WTC11 (cell line): Measurements from ENCODE around the gene LDB2. TPM values are rescaled to one million over a fixed set of nuclear protein-coding genes. Genes with fewer than 3 reads are reported as not detected.

ENCODE experiments used
- ATAC-seq: fragments of 200-7000 bp; cut with Tn5 transposase; 2 replicates; pipeline ENCODE4 v1.10.0; 2021; ENCODE audit warnings: mild to moderate bottlenecking, moderate library complexity
- CTCF ChIA-PET: fragments of 300-600 bp; sonication (Branson Sonifier 250); formaldehyde crosslinking; loops from one replicate; lab custom pipeline; 2021; ENCODE audit warnings: antibody characterized with exemption; lab: Charles Lee
- POLR2A ChIA-PET: fragments of 350-600 bp; sonication (Branson Sonifier 250); formaldehyde crosslinking; loops from one replicate; lab custom pipeline; 2021; ENCODE audit warnings: antibody characterized with exemption; lab: Charles Lee
- DNase-seq: peaks from one replicate; pipeline ENCODE4 v3.0.0; 2021; ENCODE audit warnings: low spot score
- H3K27ac Mint-ChIP-seq: 2 replicates; pipeline ENCODE4 v1.8.0; 2021; ENCODE audit warnings: mixed read lengths
- H3K27me3 Mint-ChIP-seq: 2 replicates; pipeline ENCODE4 v1.8.0; 2021; ENCODE audit warnings: low read depth, mild to moderate bottlenecking, moderate library complexity, mixed read lengths
- H3K36me3 Mint-ChIP-seq: 2 replicates; pipeline ENCODE4 v1.8.0; 2021; ENCODE audit warnings: mixed read lengths
- H3K4me1 Mint-ChIP-seq: 2 replicates; pipeline ENCODE4 v1.8.0; 2022; ENCODE audit warnings: mixed read lengths
- H3K4me3 Mint-ChIP-seq: 2 replicates; pipeline ENCODE4 v1.8.0; 2021; ENCODE audit warnings: mild to moderate bottlenecking, moderate library complexity, mixed read lengths
- H3K9me3 Mint-ChIP-seq: 2 replicates; pipeline ENCODE4 v1.8.0; 2021; ENCODE audit warnings: mixed read lengths
- FOXK1 ChIP-seq: sonication (generic); formaldehyde crosslinking; IDR thresholded peaks from 2 replicates; pipeline ENCODE4 v1.8.0; 2022; ENCODE audit warnings: mild to moderate bottlenecking, moderate library complexity, missing genetic modification reagents
- FOXP1 ChIP-seq: sonication (generic); formaldehyde crosslinking; IDR thresholded peaks from 2 replicates; pipeline ENCODE4 v1.8.0; 2022; ENCODE audit warnings: missing genetic modification reagents, mild to moderate bottlenecking, moderate library complexity, borderline replicate concordance
- IRF2 ChIP-seq: sonication (generic); formaldehyde crosslinking; IDR thresholded peaks from 2 replicates; pipeline ENCODE4 v1.8.0; 2022; ENCODE audit warnings: low read depth, missing genetic modification reagents, borderline replicate concordance
- JAZF1 ChIP-seq: fragments of 250-450 bp; sonication (Bioruptor Pico); IDR thresholded peaks from 2 replicates; pipeline ENCODE4 v1.9.0; 2021; ENCODE audit warnings: moderate library complexity, mild to moderate bottlenecking, inconsistent platforms
- JUN ChIP-seq: sonication (generic); formaldehyde crosslinking; IDR thresholded peaks from 2 replicates; pipeline ENCODE4 v1.8.0; 2023; ENCODE audit warnings: mild to moderate bottlenecking, missing genetic modification reagents
- MXD4 ChIP-seq: fragments of 250-450 bp; sonication (Bioruptor Pico); IDR thresholded peaks from 2 replicates; pipeline ENCODE4 v1.8.0; 2021; ENCODE audit warnings: mild to moderate bottlenecking, moderate library complexity, borderline replicate concordance
- NFATC4 ChIP-seq: fragments of 250-450 bp; sonication (Bioruptor Pico); IDR thresholded peaks from 2 replicates; pipeline ENCODE4 v1.9.0; 2021; ENCODE audit warnings: mild to moderate bottlenecking
- NFYB ChIP-seq: sonication (generic); formaldehyde crosslinking; conservative IDR thresholded peaks from 2 replicates; pipeline ENCODE4 v1.8.0; 2022; ENCODE audit warnings: low read depth, missing genetic modification reagents
- PRRX2 ChIP-seq: fragments of 250-450 bp; sonication (Bioruptor Pico); IDR thresholded peaks from 2 replicates; pipeline ENCODE4 v1.8.0; 2021; ENCODE audit warnings: mild to moderate bottlenecking
- SMAD3 ChIP-seq: sonication (generic); formaldehyde crosslinking; IDR thresholded peaks from 2 replicates; pipeline ENCODE4 v1.8.0; 2022; ENCODE audit warnings: missing genetic modification reagents, mild to moderate bottlenecking, borderline replicate concordance
- SP1 ChIP-seq: sonication (generic); formaldehyde crosslinking; conservative IDR thresholded peaks from 2 replicates; pipeline ENCODE4 v1.8.1; 2022; ENCODE audit warnings: missing genetic modification reagents
- TEAD4 ChIP-seq: sonication (generic); formaldehyde crosslinking; IDR thresholded peaks from 2 replicates; pipeline ENCODE4 v1.8.0; 2022; ENCODE audit warnings: mild to moderate bottlenecking, missing genetic modification reagents
- TP53 ChIP-seq: sonication (generic); formaldehyde crosslinking; IDR thresholded peaks from 2 replicates; pipeline ENCODE4 v1.8.1; 2023; ENCODE audit warnings: mild to moderate bottlenecking, missing genetic modification reagents
- ZNF138 ChIP-seq: sonication (generic); formaldehyde crosslinking; conservative IDR thresholded peaks from 2 replicates; pipeline ENCODE4 v1.8.1; 2022; ENCODE audit warnings: mild to moderate bottlenecking, moderate library complexity, missing genetic modification reagents
- total RNA-seq: library from RNA; stranded (reverse); gene quantifications from 3 replicates; pipeline ENCODE4 v1.2.3, GENCODE V29; 2021
- TF ChIP-seq, protein P1 (sequence below): fragments of 200-600 bp; IDR thresholded peaks from 2 replicates; pipeline ENCODE4 v1.8.0; 2022; ENCODE audit warnings: antibody characterized with exemption
- TF ChIP-seq, protein P2 (sequence below): sonication (generic); formaldehyde crosslinking; IDR thresholded peaks from 2 replicates; pipeline ENCODE4 v1.8.1; 2022; ENCODE audit warnings: low read depth, missing genetic modification reagents, borderline replicate concordance
- TF ChIP-seq, protein P3 (sequence below): fragments of 250-450 bp; sonication (Bioruptor Pico); conservative IDR thresholded peaks from 2 replicates; pipeline ENCODE4 v1.9.0; 2021; ENCODE audit warnings: mild to moderate bottlenecking
- TF ChIP-seq, protein P4 (sequence below): sonication (generic); formaldehyde crosslinking; IDR thresholded peaks from 2 replicates; pipeline ENCODE4 v1.8.1; 2023; ENCODE audit warnings: mild to moderate bottlenecking, missing genetic modification reagents

Gene LDB2
- total RNA-seq, 1 experiment from 2014 or later: 62.4 TPM

DNA sequence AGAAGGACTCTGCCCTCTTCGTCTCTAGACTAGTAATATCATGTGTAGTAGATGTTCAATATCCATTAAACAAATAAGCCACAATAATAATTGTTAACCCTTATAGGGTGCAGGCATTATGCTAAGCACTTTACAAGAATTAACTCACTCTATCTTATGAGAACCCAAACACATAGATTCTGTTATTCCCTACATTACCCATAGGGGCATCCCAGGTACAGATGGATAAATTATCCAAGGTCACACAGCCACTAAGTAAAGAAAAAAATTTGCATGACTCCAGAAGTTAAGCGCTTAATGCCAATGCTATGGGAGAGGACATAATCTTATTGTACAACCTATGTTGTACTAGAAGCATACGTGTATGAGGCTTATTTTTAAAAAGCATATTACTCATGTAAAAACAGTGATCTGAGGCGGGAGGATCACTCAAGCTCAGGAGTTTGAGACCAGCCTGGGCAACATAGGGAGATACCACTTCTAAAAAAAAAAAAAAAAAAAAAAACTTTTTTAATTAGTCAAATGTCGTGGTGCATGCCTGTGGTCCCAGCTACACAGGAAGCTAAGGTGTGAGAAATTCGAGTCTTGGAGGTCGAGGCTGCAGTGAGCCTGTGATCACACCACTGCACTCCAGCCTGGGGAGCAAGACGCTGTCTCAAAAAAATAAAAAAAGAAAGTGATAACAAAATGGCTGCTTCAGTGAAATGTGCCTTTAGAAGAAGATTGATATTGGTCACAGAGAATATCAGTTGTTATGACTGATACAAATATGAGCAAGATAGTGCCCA, 13.6 kb downstream of the LDB2 start:
- peak; percentile 71 for ATAC-seq
- TF ChIP-seq TP53 (CRISPR knock-in tag) (no peak), FOXK1 (no peak)
- TF ChIP-seq, protein P1, sequence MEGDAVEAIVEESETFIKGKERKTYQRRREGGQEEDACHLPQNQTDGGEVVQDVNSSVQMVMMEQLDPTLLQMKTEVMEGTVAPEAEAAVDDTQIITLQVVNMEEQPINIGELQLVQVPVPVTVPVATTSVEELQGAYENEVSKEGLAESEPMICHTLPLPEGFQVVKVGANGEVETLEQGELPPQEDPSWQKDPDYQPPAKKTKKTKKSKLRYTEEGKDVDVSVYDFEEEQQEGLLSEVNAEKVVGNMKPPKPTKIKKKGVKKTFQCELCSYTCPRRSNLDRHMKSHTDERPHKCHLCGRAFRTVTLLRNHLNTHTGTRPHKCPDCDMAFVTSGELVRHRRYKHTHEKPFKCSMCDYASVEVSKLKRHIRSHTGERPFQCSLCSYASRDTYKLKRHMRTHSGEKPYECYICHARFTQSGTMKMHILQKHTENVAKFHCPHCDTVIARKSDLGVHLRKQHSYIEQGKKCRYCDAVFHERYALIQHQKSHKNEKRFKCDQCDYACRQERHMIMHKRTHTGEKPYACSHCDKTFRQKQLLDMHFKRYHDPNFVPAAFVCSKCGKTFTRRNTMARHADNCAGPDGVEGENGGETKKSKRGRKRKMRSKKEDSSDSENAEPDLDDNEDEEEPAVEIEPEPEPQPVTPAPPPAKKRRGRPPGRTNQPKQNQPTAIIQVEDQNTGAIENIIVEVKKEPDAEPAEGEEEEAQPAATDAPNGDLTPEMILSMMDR: peak; percentile 32; the same call in 1 of the 2 replicates
- no peak overlapping the region for H3K4me3 Mint-ChIP-seq
- no peaks in the 10 kb centered on the region for H3K27me3 Mint-ChIP-seq
- 0 out of 2 replicates have a peak overlapping the region, but pooled peaks have one; percentile 33 for H3K27ac Mint-ChIP-seq
- DNase-seq: no peak
- peaks cover 8% of the 10 kb centered on the region for H3K9me3 Mint-ChIP-seq
- ChIA-PET CTCF (interaction anchor here (0.6 to 1.4 kb wide), 4 partner anchors 29 to 447 kb away, joined by 3 to 6 read pairs (median 4); no protein-coding TSS in a partner anchor), POLR2A (interaction anchor here (0.5 kb wide), 1 partner anchor 227 kb away, joined by 3 read pairs; no protein-coding TSS in a partner anchor)
- peaks cover 56% of the 10 kb centered on the region for H3K4me1 Mint-ChIP-seq
- H3K36me3 Mint-ChIP-seq: peaks cover 74% of the 10 kb centered on the region

DNA sequence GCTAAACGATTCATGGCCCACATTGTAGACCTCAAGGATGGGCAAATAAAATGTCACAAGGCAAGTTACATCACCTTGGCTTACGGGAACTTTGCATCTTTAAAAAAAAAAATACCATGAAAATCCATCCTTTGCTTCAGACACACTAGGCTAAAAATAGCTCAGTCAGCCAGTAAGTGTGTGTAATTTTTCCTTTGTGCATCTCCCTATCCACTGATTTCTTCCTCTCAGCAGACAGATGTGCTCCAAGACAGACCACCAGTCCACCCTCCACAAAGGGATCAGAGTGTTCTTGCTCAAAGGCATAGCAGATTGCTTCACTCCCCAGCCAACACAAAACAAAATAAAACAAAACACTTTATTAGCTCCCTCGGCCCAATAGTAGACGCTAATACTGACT, 14.6 kb downstream of the LDB2 start:
- Mint-ChIP-seq H3K36me3 (peaks cover 75% of the 10 kb centered on the region), H3K27me3 (no peaks in the 10 kb centered on the region), H3K9me3 (peaks cover 18% of the 10 kb centered on the region), H3K27ac (no peak overlapping the region), H3K4me3 (no peak overlapping the region), H3K4me1 (peaks cover 46% of the 10 kb centered on the region)
- ChIA-PET CTCF (interaction anchor here (0.6 to 1.4 kb wide), 2 partner anchors 69 to 448 kb away, joined by 4 to 6 read pairs; no protein-coding TSS in a partner anchor), POLR2A (interaction anchor here (0.5 to 1.1 kb wide), 3 partner anchors 13 to 228 kb away, joined by 3 read pairs; no protein-coding TSS in a partner anchor)
- DNase-seq: no peak
- no peak for ATAC-seq
- TF ChIP-seq, protein P2, sequence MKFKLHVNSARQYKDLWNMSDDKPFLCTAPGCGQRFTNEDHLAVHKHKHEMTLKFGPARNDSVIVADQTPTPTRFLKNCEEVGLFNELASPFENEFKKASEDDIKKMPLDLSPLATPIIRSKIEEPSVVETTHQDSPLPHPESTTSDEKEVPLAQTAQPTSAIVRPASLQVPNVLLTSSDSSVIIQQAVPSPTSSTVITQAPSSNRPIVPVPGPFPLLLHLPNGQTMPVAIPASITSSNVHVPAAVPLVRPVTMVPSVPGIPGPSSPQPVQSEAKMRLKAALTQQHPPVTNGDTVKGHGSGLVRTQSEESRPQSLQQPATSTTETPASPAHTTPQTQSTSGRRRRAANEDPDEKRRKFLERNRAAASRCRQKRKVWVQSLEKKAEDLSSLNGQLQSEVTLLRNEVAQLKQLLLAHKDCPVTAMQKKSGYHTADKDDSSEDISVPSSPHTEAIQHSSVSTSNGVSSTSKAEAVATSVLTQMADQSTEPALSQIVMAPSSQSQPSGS (CRISPR knock-in tag): no peak
- TF ChIP-seq SP1: no peak
- no peak for TF ChIP-seq NFYB

DNA sequence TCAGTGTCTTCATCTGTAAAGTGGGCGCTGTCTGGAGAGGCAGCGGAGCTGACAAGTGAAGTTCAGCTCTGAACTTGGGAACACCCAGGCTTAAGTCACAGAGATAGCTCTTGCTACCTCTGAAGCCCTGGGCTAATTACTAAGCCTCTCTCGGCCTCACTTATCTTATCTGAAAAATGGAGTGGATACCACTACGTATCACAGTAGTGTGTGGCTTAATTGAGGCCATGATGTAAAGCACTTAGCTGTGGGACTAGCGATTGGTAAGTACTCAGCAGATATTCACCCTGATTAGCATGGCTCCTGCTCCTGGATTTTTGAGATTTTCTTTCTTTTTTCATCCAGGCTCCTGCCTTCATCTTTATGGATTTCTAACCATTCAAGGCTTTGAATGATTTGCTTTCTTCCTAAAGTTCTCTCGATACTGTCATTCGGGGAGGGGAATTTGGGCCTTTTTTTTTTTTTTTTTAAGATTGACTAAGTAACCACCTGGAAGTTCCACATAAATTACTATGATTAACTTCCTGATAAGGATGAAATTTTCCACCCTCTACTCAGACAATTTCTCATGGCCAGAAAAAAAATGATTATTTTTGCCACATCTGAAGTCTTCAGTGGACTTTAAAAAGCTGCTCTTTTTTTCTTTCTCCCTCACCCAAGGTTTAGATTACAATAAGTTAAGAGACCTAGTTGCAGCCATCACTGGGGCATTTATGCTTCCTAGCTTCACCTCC, 17.1 kb downstream of the LDB2 start:
- Mint-ChIP-seq H3K27me3 (no peaks in the 10 kb centered on the region), H3K36me3 (peaks cover 79% of the 10 kb centered on the region), H3K9me3 (peaks cover 39% of the 10 kb centered on the region), H3K27ac (no peak overlapping the region), H3K4me1 (peaks cover 32% of the 10 kb centered on the region), H3K4me3 (no peak overlapping the region)
- ChIA-PET POLR2A (interaction anchor here (0.5 kb wide), 1 partner anchor 30 kb away, joined by 3 read pairs; no protein-coding TSS in a partner anchor), CTCF (interaction anchor here (1.9 kb wide), 1 partner anchor 35 kb away, joined by 5 read pairs; no protein-coding TSS in a partner anchor)
- DNase-seq (no peak), ATAC-seq (no peak)
- TF ChIP-seq, protein P2 (CRISPR knock-in tag): no peak
- TF ChIP-seq, protein P3, sequence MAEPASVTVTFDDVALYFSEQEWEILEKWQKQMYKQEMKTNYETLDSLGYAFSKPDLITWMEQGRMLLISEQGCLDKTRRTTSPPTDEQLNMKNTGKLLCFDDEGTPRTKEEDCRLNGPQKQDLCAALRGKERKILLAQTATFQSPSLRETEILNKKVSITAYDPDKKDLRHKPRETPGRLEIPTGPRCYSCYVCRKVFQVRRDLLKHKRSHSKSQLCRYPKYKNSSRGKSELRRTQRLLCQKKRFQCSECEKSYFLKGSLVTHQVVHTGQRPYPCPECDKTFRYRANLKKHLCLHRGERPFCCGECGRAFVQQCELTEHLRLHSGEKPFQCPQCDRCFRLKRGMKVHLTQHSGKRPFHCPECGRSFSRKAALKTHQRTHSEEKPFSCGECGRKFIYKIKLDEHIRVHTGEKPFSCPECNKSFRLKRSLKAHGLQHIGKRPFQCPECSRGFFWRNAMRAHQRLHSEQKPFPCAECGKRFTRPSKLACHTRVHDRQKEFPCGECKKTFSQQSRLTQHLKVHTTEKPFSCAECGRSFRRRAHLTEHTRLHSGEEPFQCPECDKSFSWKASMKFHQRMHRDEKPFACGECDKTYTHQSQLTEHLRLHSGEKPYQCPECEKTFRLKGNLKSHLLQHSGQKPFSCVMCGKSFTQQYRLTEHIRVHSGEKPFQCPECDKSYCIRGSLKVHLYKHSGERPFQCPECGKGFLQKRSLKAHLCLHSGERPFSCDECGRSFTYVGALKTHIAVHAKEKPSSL (CRISPR knock-in tag): no peak
- no peak for TF ChIP-seq TP53 (CRISPR knock-in tag)

DNA sequence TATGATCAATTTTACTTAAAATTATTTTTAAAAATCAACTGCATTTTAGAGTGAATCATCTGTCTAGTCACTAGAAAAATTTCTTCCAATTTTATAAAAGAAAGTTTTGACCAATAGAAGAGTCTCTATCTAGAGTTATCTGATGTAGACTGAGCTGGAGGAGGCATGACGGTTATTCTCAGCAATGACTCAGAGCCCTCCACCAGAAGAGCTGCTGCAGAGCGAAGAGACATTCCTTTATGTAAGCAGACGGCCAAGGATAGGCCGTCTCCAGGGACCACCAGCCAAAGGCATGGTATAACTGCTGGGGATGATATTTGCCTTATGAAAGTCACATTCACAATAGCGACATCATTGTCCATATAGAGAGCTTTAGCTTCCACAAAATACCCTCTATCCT, 23.0 kb downstream of the LDB2 start:
- peak overlapping the region; percentile 74; the same call in 1 of the 2 replicates for H3K27ac Mint-ChIP-seq
- POLR2A ChIA-PET: no interaction called here
- TF ChIP-seq IRF2 (no peak), SP1 (no peak), JAZF1 (no peak), SMAD3 (CRISPR knock-in tag) (no peak), MXD4 (CRISPR knock-in tag) (no peak), ZNF138 (CRISPR knock-in tag) (no peak), PRRX2 (CRISPR knock-in tag) (no peak), NFATC4 (CRISPR knock-in tag) (no peak), FOXP1 (no peak), JUN (no peak), TEAD4 (no peak)
- TF ChIP-seq, protein P4, sequence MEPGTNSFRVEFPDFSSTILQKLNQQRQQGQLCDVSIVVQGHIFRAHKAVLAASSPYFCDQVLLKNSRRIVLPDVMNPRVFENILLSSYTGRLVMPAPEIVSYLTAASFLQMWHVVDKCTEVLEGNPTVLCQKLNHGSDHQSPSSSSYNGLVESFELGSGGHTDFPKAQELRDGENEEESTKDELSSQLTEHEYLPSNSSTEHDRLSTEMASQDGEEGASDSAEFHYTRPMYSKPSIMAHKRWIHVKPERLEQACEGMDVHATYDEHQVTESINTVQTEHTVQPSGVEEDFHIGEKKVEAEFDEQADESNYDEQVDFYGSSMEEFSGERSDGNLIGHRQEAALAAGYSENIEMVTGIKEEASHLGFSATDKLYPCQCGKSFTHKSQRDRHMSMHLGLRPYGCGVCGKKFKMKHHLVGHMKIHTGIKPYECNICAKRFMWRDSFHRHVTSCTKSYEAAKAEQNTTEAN (CRISPR knock-in tag): no peak

More for the DNA sequence above, 23.0 kb downstream of the LDB2 start:
- H3K9me3 Mint-ChIP-seq: peaks cover 42% of the 10 kb centered on the region
- no peaks in the 10 kb centered on the region for H3K27me3 Mint-ChIP-seq
- no peak for DNase-seq
- peaks cover 5% of the 10 kb centered on the region for H3K4me1 Mint-ChIP-seq
- H3K36me3 Mint-ChIP-seq: peaks cover 50% of the 10 kb centered on the region
- no peak overlapping the region for H3K4me3 Mint-ChIP-seq
- CTCF ChIA-PET: interaction anchor here (0.8 to 1.0 kb wide), 4 partner anchors 11 to 85 kb away, joined by 3 read pairs; no protein-coding TSS in a partner anchor
- ATAC-seq: peak; percentile 71
